ENCODE data around the gene THEMIS. TPM values are rescaled to one million over a fixed set of nuclear protein-coding genes. Genes with fewer than 3 reads are reported as not detected.

The THEMIS gene
- total RNA-seq, 1 experiment from 2014 or later: not detected

DNA sequence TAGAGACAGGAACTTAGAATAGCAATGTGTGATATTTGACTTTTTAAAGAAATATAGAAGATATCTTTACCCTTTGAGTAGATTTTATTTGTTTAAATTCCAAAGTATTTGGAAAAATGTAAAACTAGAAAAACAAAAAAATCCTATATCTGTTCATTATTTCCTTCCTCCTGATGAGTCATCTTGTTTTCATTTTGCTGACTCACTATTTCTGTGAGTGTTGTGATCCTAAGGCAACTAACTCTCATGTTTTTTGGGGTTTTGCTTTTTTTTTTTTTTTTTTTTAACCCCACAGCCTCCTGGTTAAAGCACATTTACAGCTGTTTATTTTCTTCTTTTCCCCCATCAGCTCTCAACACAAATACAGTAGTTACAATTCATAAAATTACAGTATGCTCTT, 37.8 kb upstream of the THEMIS start:
- H3K4me3 ChIP-seq (ENCODE audit: low read depth, low read length, poor library complexity, severe bottlenecking): no peak overlapping the region
- POLR2A ChIA-PET (ENCODE audit: low non-redundant PET): no interaction called here
- CTCF ChIA-PET: no interaction called here
- intact Hi-C loops (cut with micrococcal nuclease; ENCODE audit: unreplicated experiment): no loop called here
- TF ChIP-seq EZH2 (IDR thresholded peaks at IDR 0.05; ENCODE audit: borderline replicate concordance, low read depth, low read length, poor library complexity, severe bottlenecking): no peak
- TF ChIP-seq, protein P1, sequence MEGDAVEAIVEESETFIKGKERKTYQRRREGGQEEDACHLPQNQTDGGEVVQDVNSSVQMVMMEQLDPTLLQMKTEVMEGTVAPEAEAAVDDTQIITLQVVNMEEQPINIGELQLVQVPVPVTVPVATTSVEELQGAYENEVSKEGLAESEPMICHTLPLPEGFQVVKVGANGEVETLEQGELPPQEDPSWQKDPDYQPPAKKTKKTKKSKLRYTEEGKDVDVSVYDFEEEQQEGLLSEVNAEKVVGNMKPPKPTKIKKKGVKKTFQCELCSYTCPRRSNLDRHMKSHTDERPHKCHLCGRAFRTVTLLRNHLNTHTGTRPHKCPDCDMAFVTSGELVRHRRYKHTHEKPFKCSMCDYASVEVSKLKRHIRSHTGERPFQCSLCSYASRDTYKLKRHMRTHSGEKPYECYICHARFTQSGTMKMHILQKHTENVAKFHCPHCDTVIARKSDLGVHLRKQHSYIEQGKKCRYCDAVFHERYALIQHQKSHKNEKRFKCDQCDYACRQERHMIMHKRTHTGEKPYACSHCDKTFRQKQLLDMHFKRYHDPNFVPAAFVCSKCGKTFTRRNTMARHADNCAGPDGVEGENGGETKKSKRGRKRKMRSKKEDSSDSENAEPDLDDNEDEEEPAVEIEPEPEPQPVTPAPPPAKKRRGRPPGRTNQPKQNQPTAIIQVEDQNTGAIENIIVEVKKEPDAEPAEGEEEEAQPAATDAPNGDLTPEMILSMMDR (conservative IDR thresholded peaks at IDR 0.05; ENCODE audit: low read depth, low read length): no peak
- DNase-seq (ENCODE audit: low spot score): peak; percentile 45
- no peaks in the 10 kb centered on the region for H3K4me1 ChIP-seq (ENCODE audit: insufficient read depth, low read length, poor library complexity, severe bottlenecking)
- no peak overlapping the region for H3K27ac ChIP-seq (ENCODE audit: low read depth, low read length, poor library complexity, severe bottlenecking)
- H3K27me3 ChIP-seq (replicated peaks; ENCODE audit: insufficient read depth, low read depth, low read length, poor library complexity): no peaks in the 10 kb centered on the region
- no peaks in the 10 kb centered on the region for H3K36me3 ChIP-seq (ENCODE audit: insufficient read depth, low read length, poor library complexity, severe bottlenecking)
- no peaks in the 10 kb centered on the region for H3K9me3 ChIP-seq (ENCODE audit: low read depth, low read length, poor library complexity, severe bottlenecking)
- BruUV-seq (replicated peaks): no TSS peak

DNA sequence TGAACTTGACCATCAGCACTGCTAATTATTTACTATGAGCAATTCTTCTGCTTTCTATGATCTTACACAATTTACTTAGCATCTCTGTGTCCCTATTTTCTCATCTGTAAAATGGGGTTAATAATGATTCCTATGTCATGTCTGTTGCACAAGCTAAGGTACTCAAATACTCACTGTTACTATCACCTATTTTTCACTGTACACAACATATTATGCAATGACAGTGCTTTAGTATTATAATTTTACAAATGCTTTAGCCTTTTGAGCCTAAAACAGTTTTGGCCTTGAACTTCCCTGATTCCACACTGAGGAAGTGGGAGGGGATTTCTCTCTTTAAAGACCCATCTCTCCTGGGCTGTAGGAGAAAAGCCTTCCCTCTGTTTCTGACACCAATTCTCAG, 36.9 kb upstream of the THEMIS start:
- no peaks in the 10 kb centered on the region for H3K27me3 ChIP-seq (replicated peaks; ENCODE audit: insufficient read depth, low read depth, low read length, poor library complexity)
- H3K4me3 ChIP-seq (ENCODE audit: low read depth, low read length, poor library complexity, severe bottlenecking): no peak overlapping the region
- intact Hi-C loops (cut with micrococcal nuclease; ENCODE audit: unreplicated experiment): no loop called here
- ChIA-PET CTCF (no interaction called here), POLR2A (ENCODE audit: low non-redundant PET) (no interaction called here)
- peaks cover 5% of the 10 kb centered on the region for H3K9me3 ChIP-seq (ENCODE audit: low read depth, low read length, poor library complexity, severe bottlenecking)
- H3K36me3 ChIP-seq (ENCODE audit: insufficient read depth, low read length, poor library complexity, severe bottlenecking): no peaks in the 10 kb centered on the region
- H3K4me1 ChIP-seq (ENCODE audit: insufficient read depth, low read length, poor library complexity, severe bottlenecking): no peaks in the 10 kb centered on the region
- no peak for TF ChIP-seq EZH2 (IDR thresholded peaks at IDR 0.05; ENCODE audit: borderline replicate concordance, low read depth, low read length, poor library complexity, severe bottlenecking)
- TF ChIP-seq, protein P1 (conservative IDR thresholded peaks at IDR 0.05; ENCODE audit: low read depth, low read length): no peak
- BruUV-seq (replicated peaks): no TSS peak
- DNase-seq (ENCODE audit: low spot score): no peak
- no peak overlapping the region for H3K27ac ChIP-seq (ENCODE audit: low read depth, low read length, poor library complexity, severe bottlenecking)

DNA sequence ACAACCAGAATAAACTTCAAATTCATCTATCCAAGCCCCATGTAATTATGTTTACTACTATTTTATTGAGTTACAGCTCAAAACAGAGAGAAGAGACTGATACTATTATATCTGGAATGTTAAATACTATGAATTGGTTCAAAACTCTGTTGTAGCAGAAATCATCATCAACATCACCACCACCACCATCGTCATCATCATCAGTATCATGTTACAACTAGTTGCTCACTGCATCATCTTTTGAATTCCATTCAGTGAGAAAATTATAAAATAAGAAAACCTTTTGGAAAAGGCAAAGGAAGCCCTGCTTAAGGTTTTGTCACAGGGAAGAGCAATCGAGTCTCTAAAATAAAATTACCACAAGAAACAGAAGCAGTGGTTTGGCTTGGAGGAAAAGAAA, 36.2 kb upstream of the THEMIS start:
- ChIA-PET POLR2A (ENCODE audit: low non-redundant PET) (no interaction called here), CTCF (no interaction called here)
- intact Hi-C loops (cut with micrococcal nuclease; ENCODE audit: unreplicated experiment): no loop called here
- TF ChIP-seq EZH2 (IDR thresholded peaks at IDR 0.05; ENCODE audit: borderline replicate concordance, low read depth, low read length, poor library complexity, severe bottlenecking): no peak
- TF ChIP-seq, protein P1 (conservative IDR thresholded peaks at IDR 0.05; ENCODE audit: low read depth, low read length): no peak
- Histone ChIP-seq H3K9me3 (ENCODE audit: low read depth, low read length, poor library complexity, severe bottlenecking) (peaks cover 8% of the 10 kb centered on the region), H3K27me3 (replicated peaks; ENCODE audit: insufficient read depth, low read depth, low read length, poor library complexity) (no peaks in the 10 kb centered on the region), H3K4me3 (ENCODE audit: low read depth, low read length, poor library complexity, severe bottlenecking) (no peak overlapping the region), H3K27ac (ENCODE audit: low read depth, low read length, poor library complexity, severe bottlenecking) (no peak overlapping the region), H3K4me1 (ENCODE audit: insufficient read depth, low read length, poor library complexity, severe bottlenecking) (no peaks in the 10 kb centered on the region), H3K36me3 (ENCODE audit: insufficient read depth, low read length, poor library complexity, severe bottlenecking) (no peaks in the 10 kb centered on the region)
- no peak for DNase-seq (ENCODE audit: low spot score)
- no TSS peak for BruUV-seq (replicated peaks)

Data from A673 (cell line).